ENCODE data around the gene AP1G2. TPM values are rescaled to one million over a fixed set of nuclear protein-coding genes. Genes with fewer than 3 reads are reported as not detected.

Gene AP1G2
- total and polyA plus RNA-seq, 2 of the 13 experiments (the other 11 are each of a cell fraction or from before 2014, with no cell fraction given): 96.9 to 611 TPM

GRCh38 chr14:23601845-23602180, 34.2 kb upstream of the AP1G2 start (continued):
- TF ChIP-seq SOX13 (IDR thresholded peaks at IDR 0.05) (no peak), SOX13 (CRISPR knock-in tag; conservative IDR thresholded peaks at IDR 0.05 in 1 of 2, IDR thresholded peaks at IDR 0.05 in 1 of 2) (0 out of 4 replicates have a peak, but pooled peaks of 1 of the 2 experiments have one; percentile 28), TFE3 (CRISPR knock-in tag; IDR thresholded peaks at IDR 0.05) (no peak), ZNF768 (CRISPR knock-in tag; IDR thresholded peaks at IDR 0.05) (no peak), ZNF275 (CRISPR knock-in tag; IDR thresholded peaks at IDR 0.05; ENCODE audit: borderline replicate concordance) (0 out of 2 replicates have a peak, but pooled peaks have one; percentile 18), ARID4A (CRISPR knock-in tag; IDR thresholded peaks at IDR 0.05; ENCODE audit: borderline replicate concordance) (no peak), RBAK (CRISPR knock-in tag; IDR thresholded peaks at IDR 0.05) (no peak), FOXA1 (IDR thresholded peaks at IDR 0.05) (no peak), FOXA1 (CRISPR knock-in tag; IDR thresholded peaks at IDR 0.05) (peak; percentile 45; the same call in 1 of the 2 replicates), ZNF770 (CRISPR knock-in tag; IDR thresholded peaks at IDR 0.05) (no peak), ZNF879 (CRISPR knock-in tag; IDR thresholded peaks at IDR 0.05) (0 out of 2 replicates have a peak, but pooled peaks have one; percentile 49), ZNF644 (CRISPR knock-in tag; IDR thresholded peaks at IDR 0.05; ENCODE audit: low read depth) (no peak), ZFP91 (CRISPR knock-in tag; IDR thresholded peaks at IDR 0.05; ENCODE audit: borderline replicate concordance) (no peak), SP2 (CRISPR knock-in tag; IDR thresholded peaks at IDR 0.05) (no peak), ZNF772 (CRISPR knock-in tag; IDR thresholded peaks at IDR 0.05) (0 out of 2 replicates have a peak, but pooled peaks have one; percentile 63), ZNF670 (CRISPR knock-in tag; IDR thresholded peaks at IDR 0.05; ENCODE audit: borderline replicate concordance) (no peak), THAP7 (CRISPR knock-in tag; IDR thresholded peaks at IDR 0.05) (peak; percentile 57; the same call in 1 of the 2 replicates)
